WTC11 (cell line): ENCODE results near the gene MKI67. TPM values are rescaled to one million over a fixed set of nuclear protein-coding genes. Genes with fewer than 3 reads are reported as not detected.

Experiments used
- ATAC-seq: fragments of 200-7000 bp; cut with Tn5 transposase; 2 replicates; pipeline ENCODE4 v1.10.0; 2021; ENCODE audit warnings: mild to moderate bottlenecking, moderate library complexity
- CTCF ChIA-PET: fragments of 300-600 bp; sonication (Branson Sonifier 250); formaldehyde crosslinking; loops from one replicate; lab custom pipeline; 2021; ENCODE audit warnings: antibody characterized with exemption; lab: Charles Lee
- POLR2A ChIA-PET: fragments of 350-600 bp; sonication (Branson Sonifier 250); formaldehyde crosslinking; loops from one replicate; lab custom pipeline; 2021; ENCODE audit warnings: antibody characterized with exemption; lab: Charles Lee
- DNase-seq: peaks from one replicate; pipeline ENCODE4 v3.0.0; 2021; ENCODE audit warnings: low spot score
- H3K27ac Mint-ChIP-seq: 2 replicates; pipeline ENCODE4 v1.8.0; 2021; ENCODE audit warnings: mixed read lengths
- H3K27me3 Mint-ChIP-seq: 2 replicates; pipeline ENCODE4 v1.8.0; 2021; ENCODE audit warnings: low read depth, mild to moderate bottlenecking, moderate library complexity, mixed read lengths
- H3K36me3 Mint-ChIP-seq: 2 replicates; pipeline ENCODE4 v1.8.0; 2021; ENCODE audit warnings: mixed read lengths
- H3K4me1 Mint-ChIP-seq: 2 replicates; pipeline ENCODE4 v1.8.0; 2022; ENCODE audit warnings: mixed read lengths
- H3K4me3 Mint-ChIP-seq: 2 replicates; pipeline ENCODE4 v1.8.0; 2021; ENCODE audit warnings: mild to moderate bottlenecking, moderate library complexity, mixed read lengths
- H3K9me3 Mint-ChIP-seq: 2 replicates; pipeline ENCODE4 v1.8.0; 2021; ENCODE audit warnings: mixed read lengths
- AR ChIP-seq: fragments of 250-450 bp; sonication (Bioruptor Pico); IDR thresholded peaks from 2 replicates; pipeline ENCODE4 v1.9.0; 2021; ENCODE audit warnings: mild to moderate bottlenecking
- ATF6 ChIP-seq: sonication (generic); formaldehyde crosslinking; IDR thresholded peaks from 2 replicates; pipeline ENCODE4 v1.8.1; 2023; ENCODE audit warnings: mild to moderate bottlenecking, missing genetic modification reagents
- CREM ChIP-seq: sonication (generic); formaldehyde crosslinking; IDR thresholded peaks from 2 replicates; pipeline ENCODE4 v1.8.1; 2022; ENCODE audit warnings: mild to moderate bottlenecking, missing genetic modification reagents, moderate library complexity
- E2F4 ChIP-seq: sonication (generic); formaldehyde crosslinking; IDR thresholded peaks from 2 replicates; pipeline ENCODE4 v1.8.1; 2022; ENCODE audit warnings: low read depth, mild to moderate bottlenecking, moderate library complexity, missing genetic modification reagents, borderline replicate concordance
- ETV6 ChIP-seq: sonication (generic); formaldehyde crosslinking; IDR thresholded peaks from 2 replicates; pipeline ENCODE4 v1.8.1; 2022; ENCODE audit warnings: mild to moderate bottlenecking, missing genetic modification reagents
- FOXJ3 ChIP-seq: sonication (generic); formaldehyde crosslinking; IDR thresholded peaks from 2 replicates; pipeline ENCODE4 v1.9.0; 2021; ENCODE audit warnings: missing genetic modification reagents, mild to moderate bottlenecking, borderline replicate concordance
- FOXK1 ChIP-seq: sonication (generic); formaldehyde crosslinking; IDR thresholded peaks from 2 replicates; pipeline ENCODE4 v1.8.0; 2022; ENCODE audit warnings: mild to moderate bottlenecking, moderate library complexity, missing genetic modification reagents
- GABPB1 ChIP-seq: sonication (generic); formaldehyde crosslinking; IDR thresholded peaks from 2 replicates; pipeline ENCODE4 v1.8.1; 2023; ENCODE audit warnings: mild to moderate bottlenecking, missing genetic modification reagents
- GRHL2 ChIP-seq: fragments of 250-450 bp; sonication (Bioruptor Pico); IDR thresholded peaks from 2 replicates; pipeline ENCODE4 v1.8.0; 2022; ENCODE audit warnings: mild to moderate bottlenecking, moderate library complexity; ENCODE audit not compliant: insufficient replicate concordance, severe bottlenecking
- HMGXB4 ChIP-seq: sonication (generic); formaldehyde crosslinking; IDR thresholded peaks from 2 replicates; pipeline ENCODE4 v1.8.1; 2023; ENCODE audit warnings: mild to moderate bottlenecking, moderate library complexity, missing genetic modification reagents
- KAT7 ChIP-seq: sonication (generic); formaldehyde crosslinking; IDR thresholded peaks from 2 replicates; pipeline ENCODE4 v1.8.1; 2023; ENCODE audit warnings: missing genetic modification reagents, mild to moderate bottlenecking, borderline replicate concordance
- OVOL2 ChIP-seq: fragments of 250-450 bp; sonication (Bioruptor Pico); IDR thresholded peaks from 2 replicates; pipeline ENCODE4 v1.9.0; 2021; ENCODE audit warnings: mild to moderate bottlenecking, borderline replicate concordance
- PREB ChIP-seq: sonication (generic); formaldehyde crosslinking; IDR thresholded peaks from 2 replicates; pipeline ENCODE4 v1.8.1; 2022; ENCODE audit warnings: mild to moderate bottlenecking, missing genetic modification reagents, moderate library complexity, borderline replicate concordance
- ZBTB21 ChIP-seq: sonication (generic); formaldehyde crosslinking; IDR thresholded peaks from 2 replicates; pipeline ENCODE4 v1.8.1; 2023; ENCODE audit warnings: mild to moderate bottlenecking, missing genetic modification reagents, borderline replicate concordance
- ZNF219 ChIP-seq: sonication (generic); formaldehyde crosslinking; IDR thresholded peaks from 2 replicates; pipeline ENCODE4 v1.8.0; 2023; ENCODE audit warnings: missing genetic modification reagents, mild to moderate bottlenecking, borderline replicate concordance
- total RNA-seq: library from RNA; stranded (reverse); gene quantifications from 3 replicates; pipeline ENCODE4 v1.2.3, GENCODE V29; 2021
- TF ChIP-seq, protein P1 (sequence below): sonication (generic); formaldehyde crosslinking; IDR thresholded peaks from 2 replicates; pipeline ENCODE4 v1.8.0; 2022; ENCODE audit warnings: mild to moderate bottlenecking, missing genetic modification reagents
- TF ChIP-seq, protein P2 (sequence below): fragments of 250-450 bp; sonication (Bioruptor Pico); IDR thresholded peaks from 2 replicates; pipeline ENCODE4 v1.8.0; 2021; ENCODE audit warnings: mild to moderate bottlenecking
- TF ChIP-seq, protein P3 (sequence below): sonication (generic); formaldehyde crosslinking; IDR thresholded peaks from 2 replicates; pipeline ENCODE4 v1.8.1; 2022; ENCODE audit warnings: missing genetic modification reagents, borderline replicate concordance

Gene MKI67
- total RNA-seq, 1 experiment from 2014 or later: 118 TPM

DNA sequence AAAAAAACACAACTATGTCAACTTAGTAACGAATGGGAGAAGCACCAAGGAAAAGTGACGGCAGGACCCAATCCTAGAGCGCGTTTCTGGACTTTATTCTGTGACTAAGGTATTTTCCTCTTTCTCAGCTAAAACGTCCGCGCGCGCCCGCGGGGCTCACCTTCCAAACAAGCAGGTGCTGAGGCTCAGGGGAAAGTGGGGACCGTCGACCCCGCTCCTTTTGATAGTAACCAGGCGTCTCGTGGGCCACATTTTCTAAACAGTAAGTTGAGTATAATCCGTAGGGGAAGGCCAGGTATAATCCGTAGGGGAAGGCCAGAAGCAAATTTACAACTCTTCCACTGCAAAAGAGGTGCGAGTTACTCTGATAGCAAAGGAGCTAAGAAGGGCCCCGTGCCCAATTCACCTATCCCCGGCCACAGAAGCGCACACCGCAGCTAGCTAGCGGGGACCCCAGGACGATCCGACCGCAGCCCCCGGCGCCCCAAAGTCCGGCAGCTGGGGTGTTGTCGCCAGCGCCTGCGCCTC, 743 bp downstream of the MKI67 start:
- H3K36me3 Mint-ChIP-seq: peaks cover 23% of the 10 kb centered on the region
- H3K9me3 Mint-ChIP-seq: no peaks in the 10 kb centered on the region
- CTCF ChIA-PET: interaction anchor here (1.2 to 2.9 kb wide), 5 partner anchors 24 to 87 kb away, joined by 7 to 13 read pairs (median 9); no protein-coding TSS in a partner anchor
- TF ChIP-seq ETV6 (CRISPR knock-in tag): no peak
- TF ChIP-seq ZNF219 (CRISPR knock-in tag): no peak
- no peak for TF ChIP-seq ATF6
- no peak for TF ChIP-seq FOXK1 (CRISPR knock-in tag)
- TF ChIP-seq FOXJ3 (CRISPR knock-in tag): no peak
- TF ChIP-seq, protein P1, sequence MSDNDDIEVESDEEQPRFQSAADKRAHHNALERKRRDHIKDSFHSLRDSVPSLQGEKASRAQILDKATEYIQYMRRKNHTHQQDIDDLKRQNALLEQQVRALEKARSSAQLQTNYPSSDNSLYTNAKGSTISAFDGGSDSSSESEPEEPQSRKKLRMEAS (CRISPR knock-in tag): no peak
- no peak for TF ChIP-seq AR (CRISPR knock-in tag)
- TF ChIP-seq CREM (CRISPR knock-in tag): no peak
- no peak for TF ChIP-seq KAT7
- TF ChIP-seq GABPB1 (CRISPR knock-in tag): no peak
- H3K27ac Mint-ChIP-seq: no peak overlapping the region; the same call in 1 of the 2 replicates
- peak overlapping the region; percentile 92 for H3K4me3 Mint-ChIP-seq
- no peak for ATAC-seq
- no peak for DNase-seq
- H3K27me3 Mint-ChIP-seq: no peaks in the 10 kb centered on the region
- POLR2A ChIA-PET: interaction anchor here (1.6 kb wide), 1 partner anchor 24 kb away, joined by 3 read pairs; no protein-coding TSS in a partner anchor
- peaks cover 35% of the 10 kb centered on the region for H3K4me1 Mint-ChIP-seq

DNA sequence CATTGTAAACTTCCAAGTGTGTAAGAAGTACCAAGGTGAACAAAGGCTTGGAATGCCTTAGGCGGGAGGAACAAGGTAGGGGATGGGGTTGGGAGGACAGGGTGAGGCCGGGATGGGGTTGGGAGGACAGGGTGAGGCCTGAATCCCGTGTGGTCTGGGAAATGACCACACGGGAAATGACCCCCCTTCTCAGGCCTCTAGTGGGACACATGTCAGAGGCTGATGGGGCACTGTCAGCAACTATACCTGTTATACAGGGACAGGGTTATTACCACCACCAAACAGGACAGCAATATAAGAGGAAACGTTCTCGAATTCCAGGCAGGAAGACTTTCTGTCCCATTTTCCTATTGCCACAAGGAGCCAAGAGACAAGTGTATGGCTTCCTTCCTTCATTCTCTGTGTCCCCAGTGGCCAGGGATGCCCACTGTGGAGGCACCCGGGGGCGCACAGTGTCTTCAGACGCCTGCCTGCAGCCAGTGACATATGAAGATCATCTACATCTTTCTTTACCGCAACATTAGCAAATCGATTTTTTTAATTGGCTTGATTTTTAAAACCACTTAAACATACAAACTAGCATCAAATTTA, 1.3 kb downstream of the MKI67 start:
- ATAC-seq: no peak
- Mint-ChIP-seq H3K27ac (no peak overlapping the region; the same call in 1 of the 2 replicates), H3K27me3 (no peaks in the 10 kb centered on the region), H3K4me3 (peak overlapping the region; percentile 92), H3K4me1 (peaks cover 35% of the 10 kb centered on the region), H3K36me3 (peaks cover 27% of the 10 kb centered on the region), H3K9me3 (no peaks in the 10 kb centered on the region)
- DNase-seq: no peak
- CTCF ChIA-PET: interaction anchor here (1.2 to 2.8 kb wide), 3 partner anchors 24 to 87 kb away, joined by 7 to 13 read pairs (median 8); no protein-coding TSS in a partner anchor
- POLR2A ChIA-PET: interaction anchor here (1.6 kb wide), 1 partner anchor 24 kb away, joined by 3 read pairs; no protein-coding TSS in a partner anchor
- no peak for TF ChIP-seq OVOL2
- no peak for TF ChIP-seq PREB (CRISPR knock-in tag)
- TF ChIP-seq, protein P2, sequence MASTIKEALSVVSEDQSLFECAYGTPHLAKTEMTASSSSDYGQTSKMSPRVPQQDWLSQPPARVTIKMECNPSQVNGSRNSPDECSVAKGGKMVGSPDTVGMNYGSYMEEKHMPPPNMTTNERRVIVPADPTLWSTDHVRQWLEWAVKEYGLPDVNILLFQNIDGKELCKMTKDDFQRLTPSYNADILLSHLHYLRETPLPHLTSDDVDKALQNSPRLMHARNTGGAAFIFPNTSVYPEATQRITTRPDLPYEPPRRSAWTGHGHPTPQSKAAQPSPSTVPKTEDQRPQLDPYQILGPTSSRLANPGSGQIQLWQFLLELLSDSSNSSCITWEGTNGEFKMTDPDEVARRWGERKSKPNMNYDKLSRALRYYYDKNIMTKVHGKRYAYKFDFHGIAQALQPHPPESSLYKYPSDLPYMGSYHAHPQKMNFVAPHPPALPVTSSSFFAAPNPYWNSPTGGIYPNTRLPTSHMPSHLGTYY (CRISPR knock-in tag): no peak
- TF ChIP-seq, all 79 proteins: peak for 0

DNA sequence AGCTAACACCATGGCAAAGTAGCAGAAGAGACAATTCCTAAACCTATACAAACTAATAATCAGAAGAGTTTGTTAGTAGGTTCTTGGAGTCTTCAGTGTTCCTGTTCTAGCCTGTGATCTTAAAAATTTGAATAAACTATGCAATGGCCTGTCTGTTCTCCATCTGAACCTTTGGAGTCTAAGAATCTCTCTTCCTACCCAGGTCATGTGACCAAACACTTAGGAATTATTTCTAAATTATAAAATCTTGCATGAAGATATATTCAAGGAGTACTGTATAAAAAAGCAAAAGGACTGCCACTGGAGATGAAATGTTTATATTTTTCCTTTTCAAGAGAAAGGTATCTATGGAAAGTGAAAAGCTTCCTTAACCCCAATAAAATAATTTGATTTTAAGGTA, 2.4 kb downstream of the MKI67 start:
- DNase-seq: no peak
- no peak for ATAC-seq
- Mint-ChIP-seq H3K4me1 (peaks cover 35% of the 10 kb centered on the region), H3K9me3 (no peaks in the 10 kb centered on the region), H3K27ac (no peak overlapping the region), H3K4me3 (peak overlapping the region; percentile 19; the same call in 1 of the 2 replicates), H3K36me3 (peaks cover 34% of the 10 kb centered on the region), H3K27me3 (no peaks in the 10 kb centered on the region)
- POLR2A ChIA-PET: no interaction called here
- CTCF ChIA-PET: no interaction called here
- TF ChIP-seq E2F4 (CRISPR knock-in tag) (no peak), ZBTB21 (CRISPR knock-in tag) (no peak), HMGXB4 (CRISPR knock-in tag) (no peak), GRHL2 (CRISPR knock-in tag) (no peak)
- TF ChIP-seq, protein P3, sequence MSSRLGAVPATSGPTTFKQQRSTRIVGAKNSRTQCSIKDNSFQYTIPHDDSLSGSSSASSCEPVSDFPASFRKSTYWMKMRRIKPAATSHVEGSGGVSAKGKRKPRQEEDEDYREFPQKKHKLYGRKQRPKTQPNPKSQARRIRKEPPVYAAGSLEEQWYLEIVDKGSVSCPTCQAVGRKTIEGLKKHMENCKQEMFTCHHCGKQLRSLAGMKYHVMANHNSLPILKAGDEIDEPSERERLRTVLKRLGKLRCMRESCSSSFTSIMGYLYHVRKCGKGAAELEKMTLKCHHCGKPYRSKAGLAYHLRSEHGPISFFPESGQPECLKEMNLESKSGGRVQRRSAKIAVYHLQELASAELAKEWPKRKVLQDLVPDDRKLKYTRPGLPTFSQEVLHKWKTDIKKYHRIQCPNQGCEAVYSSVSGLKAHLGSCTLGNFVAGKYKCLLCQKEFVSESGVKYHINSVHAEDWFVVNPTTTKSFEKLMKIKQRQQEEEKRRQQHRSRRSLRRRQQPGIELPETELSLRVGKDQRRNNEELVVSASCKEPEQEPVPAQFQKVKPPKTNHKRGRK (CRISPR knock-in tag): no peak
